PC-3 (cell line): ENCODE results near the gene LRFN4.

Experiments
- EZH2 ChIP-seq: fragments of 300-600 bp; sonication (generic); IDR thresholded peaks from one replicate; pipeline ENCODE4 v1.6.1; 2017; ENCODE audit warnings: antibody characterized with exemption, mild to moderate bottlenecking, low read length; ENCODE audit not compliant: unreplicated experiment
- EZH2phosphoT487 ChIP-seq: fragments of 300-600 bp; sonication (generic); IDR thresholded peaks from 2 replicates; pipeline ENCODE4 v1.6.1; 2018; ENCODE audit warnings: mild to moderate bottlenecking, antibody characterized with exemption, low read length, borderline replicate concordance
- TF ChIP-seq, protein P1 (sequence below): fragments of 300-600 bp; sonication (generic); conservative IDR thresholded peaks from 2 replicates; pipeline ENCODE4 v1.5.1; 2017; ENCODE audit warnings: antibody characterized with exemption, low read depth, mild to moderate bottlenecking, low read length

DNA sequence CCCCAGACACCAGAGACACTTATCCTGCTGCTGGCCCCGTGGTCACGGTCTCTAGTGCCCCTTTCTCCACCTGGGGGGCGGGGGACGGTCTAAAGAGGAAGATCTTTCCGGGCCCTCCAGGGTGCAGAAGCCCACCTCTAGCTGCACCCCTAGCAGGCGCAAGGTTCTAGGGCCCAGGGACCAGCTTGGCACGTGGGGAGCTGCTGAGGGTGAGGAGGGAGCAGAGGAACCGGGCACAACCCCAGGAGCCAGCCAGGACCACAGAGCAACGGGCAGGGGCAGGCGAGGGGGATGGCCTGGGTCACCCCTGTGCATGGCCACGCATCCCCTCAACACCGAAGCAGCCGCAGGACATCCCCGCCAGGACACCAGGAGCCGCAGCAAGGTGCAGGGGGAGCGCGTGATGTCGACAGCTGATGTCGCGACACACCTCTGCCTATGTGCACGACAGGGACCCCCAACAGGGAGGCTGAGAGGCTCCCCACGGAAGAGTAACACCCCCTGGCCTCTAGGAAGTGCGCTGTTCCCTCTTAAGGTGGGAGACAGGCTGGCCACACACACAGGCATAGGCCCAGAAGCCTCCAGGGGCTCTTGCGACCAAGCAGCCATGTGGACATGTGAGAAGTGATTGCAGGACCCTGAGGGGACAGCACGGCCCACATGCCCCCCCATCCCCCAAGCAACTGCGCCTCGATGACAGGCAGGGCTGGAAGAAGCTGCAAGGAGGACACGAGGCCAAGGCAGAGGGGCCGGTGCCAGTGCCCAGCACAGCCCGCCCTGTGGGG is 5.1 kb downstream of the LRFN4 start:
- TF ChIP-seq, protein P1, sequence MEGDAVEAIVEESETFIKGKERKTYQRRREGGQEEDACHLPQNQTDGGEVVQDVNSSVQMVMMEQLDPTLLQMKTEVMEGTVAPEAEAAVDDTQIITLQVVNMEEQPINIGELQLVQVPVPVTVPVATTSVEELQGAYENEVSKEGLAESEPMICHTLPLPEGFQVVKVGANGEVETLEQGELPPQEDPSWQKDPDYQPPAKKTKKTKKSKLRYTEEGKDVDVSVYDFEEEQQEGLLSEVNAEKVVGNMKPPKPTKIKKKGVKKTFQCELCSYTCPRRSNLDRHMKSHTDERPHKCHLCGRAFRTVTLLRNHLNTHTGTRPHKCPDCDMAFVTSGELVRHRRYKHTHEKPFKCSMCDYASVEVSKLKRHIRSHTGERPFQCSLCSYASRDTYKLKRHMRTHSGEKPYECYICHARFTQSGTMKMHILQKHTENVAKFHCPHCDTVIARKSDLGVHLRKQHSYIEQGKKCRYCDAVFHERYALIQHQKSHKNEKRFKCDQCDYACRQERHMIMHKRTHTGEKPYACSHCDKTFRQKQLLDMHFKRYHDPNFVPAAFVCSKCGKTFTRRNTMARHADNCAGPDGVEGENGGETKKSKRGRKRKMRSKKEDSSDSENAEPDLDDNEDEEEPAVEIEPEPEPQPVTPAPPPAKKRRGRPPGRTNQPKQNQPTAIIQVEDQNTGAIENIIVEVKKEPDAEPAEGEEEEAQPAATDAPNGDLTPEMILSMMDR = no peak
- TF ChIP-seq EZH2phosphoT487 (no peak), EZH2 (no peak)
